Activated CD4-positive, alpha-beta memory T cell treated with anti-CD3 and anti-CD28 coated beads, Interleukin-2, amount 10 ng/mL, durations not matched to agents 7 days and 5 days (primary cell): ENCODE measurements around the gene TIAM2. TPM values are rescaled to one million over a fixed set of nuclear protein-coding genes. Genes with fewer than 3 reads are reported as not detected.

ENCODE experiments used
- CTCF ChIA-PET: fragments of 350-600 bp; sonication (Branson Sonifier 250); formaldehyde crosslinking; loops from one replicate; lab custom pipeline; 2021; ENCODE audit warnings: antibody characterized with exemption, inconsistent platforms; lab: Charles Lee
- POLR2A ChIA-PET: fragments of 350-600 bp; sonication (Branson Sonifier 250); formaldehyde crosslinking; loops from one replicate; lab custom pipeline; 2021; ENCODE audit warnings: antibody characterized with exemption; lab: Charles Lee
- DNase-seq: peaks from one replicate; pipeline ENCODE4 v3.0.0-alpha.2; 2020
- H3K27ac Mint-ChIP-seq: one replicate; pipeline ENCODE4 v1.8.0; 2021; ENCODE audit warnings: mild to moderate bottlenecking, mixed read lengths
- H3K27me3 Mint-ChIP-seq: one replicate; pipeline ENCODE4 v1.8.0; 2021; ENCODE audit warnings: mixed read lengths
- H3K36me3 Mint-ChIP-seq: one replicate; pipeline ENCODE4 v1.8.0; 2021; ENCODE audit warnings: low read depth, mixed read lengths
- H3K4me1 Mint-ChIP-seq: one replicate; pipeline ENCODE4 v1.8.0; 2021; ENCODE audit warnings: mixed read lengths
- H3K4me3 Mint-ChIP-seq: one replicate; pipeline ENCODE4 v1.8.0; 2021; ENCODE audit warnings: mild to moderate bottlenecking, mixed read lengths
- H3K9me3 Mint-ChIP-seq: one replicate; pipeline ENCODE4 v1.8.0; 2021; ENCODE audit warnings: mixed read lengths
- total RNA-seq, 2 experiments: library from RNA; stranded (reverse); gene quantifications; one replicate each; pipeline ENCODE4 v1.2.3, GENCODE V29; 2021

The TIAM2 gene
- total RNA-seq, 2 experiments from 2014 or later: 6.1 to 8.3 TPM

DNA sequence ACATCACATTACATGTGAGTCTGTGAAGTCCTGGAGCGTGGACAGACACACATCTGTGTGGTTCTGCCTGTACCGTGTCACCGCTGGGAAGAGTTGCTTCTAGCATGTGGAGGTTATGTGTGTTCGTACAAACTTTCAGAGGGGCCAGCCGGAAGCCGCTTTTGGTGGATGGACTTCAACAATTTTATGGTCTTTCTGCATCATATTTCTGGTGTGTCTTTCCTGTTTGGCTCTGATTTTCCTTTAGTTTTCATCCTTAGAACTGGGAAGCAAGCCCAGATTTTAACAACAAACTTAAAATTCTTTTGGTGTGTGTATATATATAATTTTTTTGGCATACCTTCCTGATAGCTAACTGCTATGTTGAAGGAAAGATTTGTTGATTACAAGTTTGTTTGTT, 71.2 kb downstream of the TIAM2 start:
- no peak for DNase-seq
- Mint-ChIP-seq H3K36me3 (peaks cover 2% of the 10 kb centered on the region), H3K4me3 (no peak overlapping the region), H3K27ac (no peak overlapping the region), H3K4me1 (no peaks in the 10 kb centered on the region), H3K9me3 (no peaks in the 10 kb centered on the region), H3K27me3 (no peaks in the 10 kb centered on the region)
- ChIA-PET POLR2A (interaction anchor here (0.6 kb wide), 1 partner anchor 16 kb away, joined by 3 read pairs; no protein-coding TSS in a partner anchor), CTCF (no interaction called here)

DNA sequence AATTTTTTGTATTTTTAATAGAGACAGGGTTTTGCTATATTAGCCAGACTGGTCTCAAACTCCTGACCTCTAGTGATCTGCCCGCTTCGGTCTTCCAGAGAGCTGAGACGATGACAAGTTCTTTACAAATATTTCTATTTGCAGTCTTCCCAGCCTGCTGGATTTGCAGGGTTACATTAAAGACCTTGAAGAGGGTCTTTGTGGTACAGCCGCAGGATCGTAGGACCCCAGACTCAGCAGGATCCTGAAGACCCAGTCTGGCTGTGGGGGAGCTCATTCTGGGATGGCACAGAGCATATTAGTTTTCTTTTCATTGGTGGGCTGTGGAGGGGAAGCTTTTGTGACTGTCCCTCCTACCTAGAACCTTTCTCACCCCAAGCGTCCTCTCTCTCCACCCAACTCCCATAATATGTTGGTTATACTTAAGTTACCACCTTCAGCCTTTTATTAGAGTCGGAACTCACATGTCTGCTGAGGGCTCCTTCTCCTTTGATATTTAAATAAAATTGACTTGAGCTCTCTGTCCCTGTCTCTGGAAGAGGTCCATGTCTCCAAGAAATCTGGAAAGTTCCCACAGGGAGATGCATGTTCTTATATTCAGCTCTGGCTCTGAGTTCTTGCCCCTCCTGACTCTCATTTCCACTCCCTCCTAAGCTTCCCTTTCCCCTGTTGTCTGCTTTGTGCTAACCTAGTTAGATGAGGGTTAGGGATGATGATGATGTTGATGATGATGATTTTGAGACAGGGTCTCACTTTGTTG, 72.0 kb downstream of the TIAM2 start:
- no peaks in the 10 kb centered on the region for H3K27me3 Mint-ChIP-seq
- no peaks in the 10 kb centered on the region for H3K9me3 Mint-ChIP-seq
- H3K4me3 Mint-ChIP-seq: no peak overlapping the region
- ChIA-PET POLR2A (interaction anchor here (0.6 kb wide), 1 partner anchor 17 kb away, joined by 3 read pairs; no protein-coding TSS in a partner anchor), CTCF (no interaction called here)
- H3K27ac Mint-ChIP-seq: no peak overlapping the region
- H3K4me1 Mint-ChIP-seq: no peaks in the 10 kb centered on the region
- H3K36me3 Mint-ChIP-seq: peaks cover 2% of the 10 kb centered on the region
- DNase-seq: no peak

DNA sequence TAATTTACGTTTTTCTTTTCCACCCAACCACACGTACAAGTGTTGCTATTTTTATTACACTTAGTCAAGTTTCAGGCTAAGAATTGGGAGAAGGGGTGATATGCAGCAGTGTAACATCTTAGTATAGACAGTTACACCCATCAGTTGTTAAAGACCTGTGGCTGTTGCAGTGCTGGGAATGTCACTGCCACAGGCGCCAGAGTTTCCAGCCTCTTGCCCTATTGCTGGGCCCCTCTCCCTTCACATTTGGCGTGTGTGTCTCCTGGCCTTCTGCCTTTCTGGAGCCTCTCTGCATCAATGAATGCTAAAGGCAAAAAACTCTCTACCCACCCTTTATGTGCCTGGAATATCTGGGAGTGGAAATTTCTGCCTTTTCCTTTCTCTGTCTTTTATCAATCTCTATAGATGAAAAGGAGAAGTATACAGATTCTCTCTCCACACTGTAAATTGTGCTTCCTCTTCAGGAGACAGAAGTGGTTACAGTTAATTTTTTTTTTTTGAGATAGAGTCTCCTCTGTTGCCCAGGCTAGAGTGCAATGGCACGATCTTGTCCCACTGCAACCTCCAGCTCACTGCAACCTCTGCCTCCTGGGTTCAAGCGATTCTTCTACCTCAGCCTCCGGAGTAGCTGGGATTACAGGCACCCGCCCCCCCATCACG, 73.0 kb downstream of the TIAM2 start:
- H3K4me1 Mint-ChIP-seq: no peaks in the 10 kb centered on the region
- H3K4me3 Mint-ChIP-seq: no peak overlapping the region
- no peaks in the 10 kb centered on the region for H3K27me3 Mint-ChIP-seq
- no peak for DNase-seq
- H3K27ac Mint-ChIP-seq: no peak overlapping the region
- ChIA-PET CTCF (no interaction called here), POLR2A (no interaction called here)
- H3K9me3 Mint-ChIP-seq: no peaks in the 10 kb centered on the region
- H3K36me3 Mint-ChIP-seq: peaks cover 3% of the 10 kb centered on the region

DNA sequence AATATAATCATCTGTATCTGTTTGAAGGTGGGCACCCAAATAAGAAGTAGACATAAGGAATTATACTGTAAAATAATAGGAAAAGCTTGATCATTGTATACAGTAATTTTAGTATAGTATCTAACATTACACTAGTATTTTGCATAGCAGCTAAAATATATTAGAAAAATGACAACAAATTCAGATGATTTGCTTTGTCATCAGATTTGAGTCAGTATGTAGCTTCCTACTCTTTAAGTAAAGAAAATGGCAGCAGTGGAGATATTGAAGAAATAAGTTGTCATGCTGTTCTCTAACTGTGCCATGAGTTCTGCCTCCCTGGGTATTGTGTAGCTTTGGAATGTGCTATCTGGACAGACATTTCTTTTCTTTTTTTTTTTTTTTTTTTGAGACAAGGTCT, 74.4 kb downstream of the TIAM2 start:
- no peak for DNase-seq
- H3K4me1 Mint-ChIP-seq: no peaks in the 10 kb centered on the region
- H3K27ac Mint-ChIP-seq: no peak overlapping the region
- ChIA-PET CTCF (interaction anchor here (0.7 to 1.0 kb wide), 3 partner anchors 24 to 142 kb away, joined by 3 to 5 read pairs (median 3); no protein-coding TSS in a partner anchor), POLR2A (no interaction called here)
- no peaks in the 10 kb centered on the region for H3K27me3 Mint-ChIP-seq
- H3K36me3 Mint-ChIP-seq: peaks cover 3% of the 10 kb centered on the region
- H3K4me3 Mint-ChIP-seq: no peak overlapping the region
- H3K9me3 Mint-ChIP-seq: no peaks in the 10 kb centered on the region

- Mint-ChIP-seq H3K4me1 (peaks cover 29% of the 10 kb centered on the region), H3K27me3 (no peaks in the 10 kb centered on the region), H3K9me3 (no peaks in the 10 kb centered on the region), H3K27ac (no peak overlapping the region), H3K4me3 (no peak overlapping the region), H3K36me3 (peaks cover 7% of the 10 kb centered on the region)
- CTCF ChIA-PET: no interaction called here
- DNase-seq: no peak
- POLR2A ChIA-PET: no interaction called here
Measured at GRCh38 chr6:155075930-155076695, 81.0 kb downstream of the TIAM2 start.

DNA sequence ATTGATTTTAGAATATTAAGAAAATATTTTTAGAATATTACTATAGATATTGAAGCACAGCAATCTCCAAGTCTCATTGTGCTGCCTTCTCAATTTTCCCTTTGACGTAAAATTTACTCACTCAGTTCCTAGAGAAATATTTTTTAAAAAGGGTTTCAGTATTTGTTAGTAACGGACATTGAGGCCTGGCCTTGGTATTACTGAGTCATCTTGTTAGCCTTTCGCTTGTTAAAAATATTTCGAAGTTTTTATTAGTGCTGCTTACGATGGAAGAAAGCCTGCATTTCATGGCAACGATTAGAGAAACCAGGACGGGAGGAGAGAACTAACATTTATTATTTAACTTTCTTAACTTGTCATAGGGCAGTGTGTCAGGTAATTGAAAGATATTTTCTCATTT, 82.2 kb downstream of the TIAM2 start:
- ChIA-PET CTCF (no interaction called here), POLR2A (no interaction called here)
- DNase-seq: no peak
- Mint-ChIP-seq H3K27me3 (no peaks in the 10 kb centered on the region), H3K4me1 (peaks cover 29% of the 10 kb centered on the region), H3K36me3 (peaks cover 6% of the 10 kb centered on the region), H3K4me3 (no peak overlapping the region), H3K9me3 (no peaks in the 10 kb centered on the region), H3K27ac (no peak overlapping the region)

DNA sequence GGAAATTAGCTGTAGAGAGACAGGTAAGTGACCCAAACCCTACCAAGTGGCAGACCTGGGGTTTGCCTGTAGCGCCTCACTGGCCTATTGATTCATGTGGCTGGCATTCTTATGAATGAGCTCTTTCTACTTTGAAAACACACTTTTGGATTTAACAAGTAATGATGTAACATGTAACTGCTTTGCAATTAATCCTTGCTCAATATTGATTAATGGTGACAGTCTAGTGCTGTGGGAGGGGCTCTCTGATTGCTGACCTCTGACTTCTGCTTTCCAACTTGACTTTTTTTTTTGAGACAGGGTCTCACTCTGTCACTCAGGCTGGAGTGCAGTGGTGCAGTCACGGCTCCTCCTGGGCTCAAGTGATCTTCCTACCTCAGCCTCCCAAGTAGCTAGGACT, 82.7 kb downstream of the TIAM2 start:
- ChIA-PET CTCF (no interaction called here), POLR2A (interaction anchor here (0.6 kb wide), 1 partner anchor 81 kb away, joined by 3 read pairs; no protein-coding TSS in a partner anchor)
- H3K4me1 Mint-ChIP-seq: peaks cover 29% of the 10 kb centered on the region
- no peaks in the 10 kb centered on the region for H3K9me3 Mint-ChIP-seq
- H3K4me3 Mint-ChIP-seq: no peak overlapping the region
- H3K27ac Mint-ChIP-seq: no peak overlapping the region
- H3K27me3 Mint-ChIP-seq: no peaks in the 10 kb centered on the region
- no peak for DNase-seq
- peaks cover 3% of the 10 kb centered on the region for H3K36me3 Mint-ChIP-seq

DNA sequence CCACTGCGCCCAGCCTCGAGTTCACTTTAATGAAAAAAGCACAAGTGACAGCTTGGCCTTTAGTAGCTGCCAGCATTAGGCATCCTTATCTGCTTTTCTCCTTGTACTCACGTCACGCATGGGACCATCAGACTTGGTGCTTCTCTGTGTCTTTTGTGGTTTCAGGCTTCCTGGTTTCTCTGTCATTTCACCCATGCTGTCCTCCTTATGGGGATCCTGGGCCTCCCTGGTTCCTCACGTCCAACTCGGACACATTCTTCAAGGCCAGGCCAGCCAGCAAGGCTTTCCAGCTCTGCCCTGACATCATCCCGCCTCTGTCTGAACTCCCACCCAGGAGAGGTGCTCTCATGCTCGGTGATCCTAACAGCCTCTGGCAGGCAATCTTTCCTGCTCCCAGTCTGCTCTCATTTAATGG, 83.2 kb downstream of the TIAM2 start:
- ChIA-PET CTCF (no interaction called here), POLR2A (interaction anchor here (0.6 kb wide), 1 partner anchor 81 kb away, joined by 3 read pairs; no protein-coding TSS in a partner anchor)

GRCh38 chr6:155079985-155080452, 84.9 kb downstream of the TIAM2 start:
- Mint-ChIP-seq H3K4me1 (peaks cover 29% of the 10 kb centered on the region), H3K4me3 (no peak overlapping the region), H3K27ac (no peak overlapping the region), H3K27me3 (no peaks in the 10 kb centered on the region), H3K36me3 (no peaks in the 10 kb centered on the region), H3K9me3 (no peaks in the 10 kb centered on the region)
- POLR2A ChIA-PET: no interaction called here
- no peak for DNase-seq
- CTCF ChIA-PET: interaction anchor here (0.9 to 1.2 kb wide), 5 partner anchors 11 to 154 kb away, joined by 3 to 4 read pairs (median 3); no protein-coding TSS in a partner anchor

More for the DNA sequence above, 83.2 kb downstream of the TIAM2 start:
- DNase-seq: no peak
- H3K4me1 Mint-ChIP-seq: peaks cover 29% of the 10 kb centered on the region
- H3K27me3 Mint-ChIP-seq: no peaks in the 10 kb centered on the region
- H3K9me3 Mint-ChIP-seq: no peaks in the 10 kb centered on the region
- peaks cover 3% of the 10 kb centered on the region for H3K36me3 Mint-ChIP-seq
- H3K4me3 Mint-ChIP-seq: no peak overlapping the region
- H3K27ac Mint-ChIP-seq: no peak overlapping the region

- POLR2A ChIA-PET: no interaction called here
- no peaks in the 10 kb centered on the region for H3K9me3 Mint-ChIP-seq
- H3K27me3 Mint-ChIP-seq: no peaks in the 10 kb centered on the region
- H3K36me3 Mint-ChIP-seq: no peaks in the 10 kb centered on the region
- H3K4me1 Mint-ChIP-seq: peaks cover 26% of the 10 kb centered on the region
- CTCF ChIA-PET: interaction anchor here (0.5 to 1.2 kb wide), 4 partner anchors 9 to 156 kb away, joined by 3 to 6 read pairs (median 4); no protein-coding TSS in a partner anchor
- no peak overlapping the region for H3K27ac Mint-ChIP-seq
- no peak overlapping the region for H3K4me3 Mint-ChIP-seq
- no peak for DNase-seq
Measured at GRCh38 chr6:155080881-155081845, 86.0 kb downstream of the TIAM2 start.

- ChIA-PET CTCF (no interaction called here), POLR2A (no interaction called here)
- Mint-ChIP-seq H3K36me3 (no peaks in the 10 kb centered on the region), H3K27ac (no peak overlapping the region), H3K9me3 (no peaks in the 10 kb centered on the region), H3K27me3 (no peaks in the 10 kb centered on the region), H3K4me1 (peaks cover 12% of the 10 kb centered on the region), H3K4me3 (no peak overlapping the region)
- no peak for DNase-seq
Measured at GRCh38 chr6:155084431-155085123, 89.5 kb downstream of the TIAM2 start.
